ENCODE measurements around the gene HEATR5A.

The HEATR5A gene

GRCh38 chr14:31395572-31396205 lies 24.7 kb downstream of the HEATR5A start:
- no peak overlapping the region for H3K9ac ChIP-seq (ENCODE audit: low read length)
- H3K36me3 ChIP-seq (replicated peaks; ENCODE audit: low read depth, low read length) = no peaks in the 10 kb centered on the region
- H3K9me3 ChIP-seq (ENCODE audit: insufficient read depth, low read length) = no peaks in the 10 kb centered on the region
- no peaks in the 10 kb centered on the region for H3K79me2 ChIP-seq (ENCODE audit: low read length)
- no peak for TF ChIP-seq EZH2phosphoT487 (IDR thresholded peaks at IDR 0.05; ENCODE audit: low read depth)
- TF ChIP-seq, protein P1, sequence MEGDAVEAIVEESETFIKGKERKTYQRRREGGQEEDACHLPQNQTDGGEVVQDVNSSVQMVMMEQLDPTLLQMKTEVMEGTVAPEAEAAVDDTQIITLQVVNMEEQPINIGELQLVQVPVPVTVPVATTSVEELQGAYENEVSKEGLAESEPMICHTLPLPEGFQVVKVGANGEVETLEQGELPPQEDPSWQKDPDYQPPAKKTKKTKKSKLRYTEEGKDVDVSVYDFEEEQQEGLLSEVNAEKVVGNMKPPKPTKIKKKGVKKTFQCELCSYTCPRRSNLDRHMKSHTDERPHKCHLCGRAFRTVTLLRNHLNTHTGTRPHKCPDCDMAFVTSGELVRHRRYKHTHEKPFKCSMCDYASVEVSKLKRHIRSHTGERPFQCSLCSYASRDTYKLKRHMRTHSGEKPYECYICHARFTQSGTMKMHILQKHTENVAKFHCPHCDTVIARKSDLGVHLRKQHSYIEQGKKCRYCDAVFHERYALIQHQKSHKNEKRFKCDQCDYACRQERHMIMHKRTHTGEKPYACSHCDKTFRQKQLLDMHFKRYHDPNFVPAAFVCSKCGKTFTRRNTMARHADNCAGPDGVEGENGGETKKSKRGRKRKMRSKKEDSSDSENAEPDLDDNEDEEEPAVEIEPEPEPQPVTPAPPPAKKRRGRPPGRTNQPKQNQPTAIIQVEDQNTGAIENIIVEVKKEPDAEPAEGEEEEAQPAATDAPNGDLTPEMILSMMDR (IDR thresholded peaks at IDR 0.05; ENCODE audit: low read depth, low read length) = no peak
- H3K27me3 ChIP-seq (ENCODE audit: low read depth, low read length) = no peaks in the 10 kb centered on the region
- no peak overlapping the region for H3K4me3 ChIP-seq (ENCODE audit: low read length)
- H2AFZ ChIP-seq (ENCODE audit: low read depth, low read length) = no peak overlapping the region
- H4K20me1 ChIP-seq (ENCODE audit: insufficient read depth, low read length) = no peaks in the 10 kb centered on the region
- no peaks in the 10 kb centered on the region for H3K4me1 ChIP-seq (ENCODE audit: low read length)
- H3K4me2 ChIP-seq (ENCODE audit: low read length) = no peak overlapping the region
- no peak overlapping the region for H3K27ac ChIP-seq (ENCODE audit: low read length)

DNA sequence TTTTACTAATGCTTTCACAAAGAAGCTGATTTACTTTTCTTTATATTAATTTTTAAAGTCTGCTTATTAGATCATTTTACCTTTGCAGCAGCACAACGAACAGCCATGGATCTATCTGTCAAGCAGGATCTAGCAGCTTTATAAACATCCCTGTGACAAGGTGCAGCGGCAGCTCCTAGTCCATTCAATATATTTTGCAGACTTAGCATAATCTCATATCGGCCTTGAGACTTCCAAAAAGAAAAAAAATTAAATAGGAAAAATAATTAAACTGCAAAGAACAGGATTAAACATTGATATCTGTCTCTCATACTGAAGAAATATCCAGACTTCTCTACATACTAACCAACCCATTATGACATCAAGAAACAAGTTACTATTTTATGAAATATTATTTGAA lies 25.2 kb downstream of the HEATR5A start:
- Histone ChIP-seq H3K9ac (ENCODE audit: low read length) (no peak overlapping the region), H3K27ac (ENCODE audit: low read length) (no peak overlapping the region), H3K36me3 (replicated peaks; ENCODE audit: low read depth, low read length) (no peaks in the 10 kb centered on the region)

DNA sequence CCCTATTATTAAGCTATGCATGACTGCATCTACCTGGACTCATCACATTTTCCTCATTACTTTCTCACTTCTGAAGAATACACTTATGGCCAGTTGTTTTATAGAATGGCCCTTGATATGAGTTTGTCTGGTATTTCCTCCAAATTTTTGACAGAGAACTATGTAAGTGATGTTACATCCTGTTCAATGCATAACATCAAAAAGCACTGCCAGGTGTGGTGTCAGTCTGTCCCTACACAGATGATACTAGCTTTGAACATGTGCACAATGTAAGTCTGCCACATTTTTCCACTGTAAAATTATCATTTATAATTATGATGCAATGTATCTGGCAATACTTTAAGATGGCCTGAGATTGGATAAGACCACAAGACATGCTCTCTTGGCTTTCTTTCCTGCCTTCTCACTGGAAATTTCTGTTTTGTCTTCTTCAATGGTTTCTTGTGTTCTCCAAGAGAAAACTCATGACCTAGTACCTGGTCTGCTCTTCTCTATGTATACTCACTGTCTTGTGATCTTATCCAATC lies 28.3 kb downstream of the HEATR5A start:
- no peak for TF ChIP-seq EZH2phosphoT487 (IDR thresholded peaks at IDR 0.05; ENCODE audit: low read depth)
- H3K36me3 ChIP-seq (replicated peaks; ENCODE audit: low read depth, low read length) = no peaks in the 10 kb centered on the region
- H3K27me3 ChIP-seq (ENCODE audit: low read depth, low read length) = no peaks in the 10 kb centered on the region
- no peaks in the 10 kb centered on the region for H4K20me1 ChIP-seq (ENCODE audit: insufficient read depth, low read length)
- no peak overlapping the region for H3K27ac ChIP-seq (ENCODE audit: low read length)
- H3K4me1 ChIP-seq (ENCODE audit: low read length) = peaks cover 13% of the 10 kb centered on the region
- no peak overlapping the region for H3K4me2 ChIP-seq (ENCODE audit: low read length)
- H2AFZ ChIP-seq (ENCODE audit: low read depth, low read length) = no peak overlapping the region
- H3K4me3 ChIP-seq (ENCODE audit: low read length) = no peak overlapping the region
- H3K9ac ChIP-seq (ENCODE audit: low read length) = no peak overlapping the region
- no peaks in the 10 kb centered on the region for H3K9me3 ChIP-seq (ENCODE audit: insufficient read depth, low read length)
- no peaks in the 10 kb centered on the region for H3K79me2 ChIP-seq (ENCODE audit: low read length)

More for the DNA sequence above, 25.2 kb downstream of the HEATR5A start:
- TF ChIP-seq, protein P1 (IDR thresholded peaks at IDR 0.05; ENCODE audit: low read depth, low read length) = no peak
- TF ChIP-seq EZH2phosphoT487 (IDR thresholded peaks at IDR 0.05; ENCODE audit: low read depth) = no peak
- no peak overlapping the region for H2AFZ ChIP-seq (ENCODE audit: low read depth, low read length)
- H3K4me2 ChIP-seq (ENCODE audit: low read length) = no peak overlapping the region
- no peaks in the 10 kb centered on the region for H4K20me1 ChIP-seq (ENCODE audit: insufficient read depth, low read length)
- no peak overlapping the region for H3K4me3 ChIP-seq (ENCODE audit: low read length)
- H3K79me2 ChIP-seq (ENCODE audit: low read length) = no peaks in the 10 kb centered on the region
- H3K27me3 ChIP-seq (ENCODE audit: low read depth, low read length) = no peaks in the 10 kb centered on the region
- H3K4me1 ChIP-seq (ENCODE audit: low read length) = no peaks in the 10 kb centered on the region
- no peaks in the 10 kb centered on the region for H3K9me3 ChIP-seq (ENCODE audit: insufficient read depth, low read length)

DNA sequence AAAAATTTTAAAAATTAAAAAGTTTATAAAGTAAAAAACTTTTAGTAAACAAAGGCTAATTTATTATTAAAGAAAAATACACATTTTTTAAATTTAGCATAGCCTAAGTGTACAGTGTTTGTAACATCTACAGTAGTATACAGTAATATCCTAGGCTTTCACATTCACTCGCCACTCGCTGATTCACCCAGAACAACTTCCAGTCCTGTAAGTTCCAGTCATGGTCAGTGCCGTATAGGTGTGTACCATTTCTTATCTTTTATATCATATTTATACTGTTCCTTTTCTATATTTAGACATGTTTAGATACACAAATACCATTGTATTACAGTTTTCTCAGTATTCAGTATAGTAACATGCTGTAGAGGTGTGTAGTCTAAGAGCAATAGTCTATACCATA lies 28.9 kb downstream of the HEATR5A start:
- no peak overlapping the region for H3K4me2 ChIP-seq (ENCODE audit: low read length)
- no peaks in the 10 kb centered on the region for H3K36me3 ChIP-seq (replicated peaks; ENCODE audit: low read depth, low read length)
- no peak overlapping the region for H3K27ac ChIP-seq (ENCODE audit: low read length)
- H3K4me1 ChIP-seq (ENCODE audit: low read length) = peaks cover 13% of the 10 kb centered on the region
- H3K9me3 ChIP-seq (ENCODE audit: insufficient read depth, low read length) = no peaks in the 10 kb centered on the region
- TF ChIP-seq EZH2phosphoT487 (IDR thresholded peaks at IDR 0.05; ENCODE audit: low read depth) = no peak
- TF ChIP-seq, protein P1 (IDR thresholded peaks at IDR 0.05; ENCODE audit: low read depth, low read length) = no peak
- H4K20me1 ChIP-seq (ENCODE audit: insufficient read depth, low read length) = no peaks in the 10 kb centered on the region
- H2AFZ ChIP-seq (ENCODE audit: low read depth, low read length) = no peak overlapping the region
- no peaks in the 10 kb centered on the region for H3K79me2 ChIP-seq (ENCODE audit: low read length)
- H3K9ac ChIP-seq (ENCODE audit: low read length) = no peak overlapping the region
- no peak overlapping the region for H3K4me3 ChIP-seq (ENCODE audit: low read length)
- no peaks in the 10 kb centered on the region for H3K27me3 ChIP-seq (ENCODE audit: low read depth, low read length)

Data from OCI-LY3 (cell line).